Measurements from ENCODE around the gene NFIA.

NFIA gene

GRCh38 chr1:61270107-61270506, 187.7 kb downstream of the NFIA start:
- no peak for TF ChIP-seq CTCF (IDR thresholded peaks at IDR 0.05; ENCODE audit: control insufficient read depth, insufficient read depth, low read depth, low read length, missing control alignments)
- no peak for DNase-seq (ENCODE audit: low read depth)
- no peak overlapping the region for H3K4me3 ChIP-seq (ENCODE audit: control insufficient read depth, low read depth, low read length)

- no peak overlapping the region for H3K4me3 ChIP-seq (ENCODE audit: control insufficient read depth, low read depth, low read length)
- no peak for DNase-seq (ENCODE audit: low read depth)
- TF ChIP-seq CTCF (IDR thresholded peaks at IDR 0.05; ENCODE audit: control insufficient read depth, insufficient read depth, low read depth, low read length, missing control alignments) = no peak
These were observed 188.5 kb downstream of the NFIA start for GRCh38 chr1:61270761-61271411.

GRCh38 chr1:61271412-61271789, 189.0 kb downstream of the NFIA start:
- H3K4me3 ChIP-seq (ENCODE audit: control insufficient read depth, low read depth, low read length) = no peak overlapping the region
- no peak for DNase-seq (ENCODE audit: low read depth)
- no peak for TF ChIP-seq CTCF (IDR thresholded peaks at IDR 0.05; ENCODE audit: control insufficient read depth, insufficient read depth, low read depth, low read length, missing control alignments)

GRCh38 chr1:61273167-61273705, 190.9 kb downstream of the NFIA start:
- no peak for TF ChIP-seq CTCF (IDR thresholded peaks at IDR 0.05; ENCODE audit: control insufficient read depth, insufficient read depth, low read depth, low read length, missing control alignments)
- H3K4me3 ChIP-seq (ENCODE audit: control insufficient read depth, low read depth, low read length) = no peak overlapping the region
- DNase-seq (ENCODE audit: low read depth) = no peak

GRCh38 chr1:61273861-61274260, 191.5 kb downstream of the NFIA start:
- DNase-seq (ENCODE audit: low read depth) = no peak
- no peak for TF ChIP-seq CTCF (IDR thresholded peaks at IDR 0.05; ENCODE audit: control insufficient read depth, insufficient read depth, low read depth, low read length, missing control alignments)
- no peak overlapping the region for H3K4me3 ChIP-seq (ENCODE audit: control insufficient read depth, low read depth, low read length)

GRCh38 chr1:61274939-61275338, 192.6 kb downstream of the NFIA start:
- H3K4me3 ChIP-seq (ENCODE audit: control insufficient read depth, low read depth, low read length) = no peak overlapping the region
- no peak for TF ChIP-seq CTCF (IDR thresholded peaks at IDR 0.05; ENCODE audit: control insufficient read depth, insufficient read depth, low read depth, low read length, missing control alignments)
- DNase-seq (ENCODE audit: low read depth) = no peak
